Middle frontal gyrus (tissue), 1 donor: ENCODE measurements around the gene GOLT1A.

Experiments used
- DNase-seq: peaks from one replicate; pipeline ENCODE4 v3.0.0-alpha.2; 2015; ENCODE audit warnings: low spot score; ENCODE audit errors: extremely low spot score

GOLT1A gene

DNA sequence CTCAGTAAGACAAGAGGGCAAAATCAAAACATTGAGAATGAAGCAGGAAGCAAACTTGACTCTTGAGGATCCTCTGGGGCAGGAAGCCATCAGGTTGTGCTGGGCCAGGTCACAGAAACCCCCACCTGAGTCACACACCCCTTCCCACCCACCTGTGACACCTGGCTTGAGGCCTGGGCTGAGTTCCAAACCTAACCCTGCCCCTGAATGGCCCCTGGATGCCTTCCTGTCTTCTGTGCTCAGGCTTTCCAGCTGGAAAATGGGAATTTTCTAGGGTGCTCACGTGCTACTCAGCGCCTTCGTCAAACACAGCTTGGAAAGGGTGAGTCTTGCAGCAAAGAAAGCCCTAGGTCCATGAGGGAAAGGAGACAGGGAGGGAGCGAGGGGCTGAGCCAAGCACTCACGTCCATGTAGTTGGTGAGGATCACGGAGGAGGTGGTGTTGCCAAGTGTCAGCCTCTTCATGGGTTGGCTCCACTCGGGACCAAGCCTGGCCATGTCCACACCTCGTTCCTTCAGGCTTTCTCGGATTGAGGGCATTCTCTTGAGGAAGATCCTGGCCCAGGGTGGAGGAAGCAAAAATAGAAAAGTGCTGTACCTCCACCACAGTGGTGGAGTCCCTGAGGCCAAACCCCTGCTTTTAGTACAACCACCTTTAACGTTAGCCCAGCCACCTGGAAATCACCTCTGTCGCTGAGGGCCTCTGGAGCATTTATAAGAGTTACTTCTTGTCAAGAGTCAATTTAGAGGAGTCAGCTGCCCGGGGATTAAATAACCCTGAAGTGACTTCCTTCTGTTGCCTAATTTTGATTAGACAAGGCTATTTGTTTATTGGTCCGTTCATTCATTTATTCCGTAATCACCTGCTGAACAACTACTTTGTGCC lies 51.9 kb downstream of the GOLT1A start:
- DNase-seq, result no peak

GRCh38 chr1:204157962-204158361 lies 55.8 kb downstream of the GOLT1A start:
- DNase-seq, result no peak

DNA sequence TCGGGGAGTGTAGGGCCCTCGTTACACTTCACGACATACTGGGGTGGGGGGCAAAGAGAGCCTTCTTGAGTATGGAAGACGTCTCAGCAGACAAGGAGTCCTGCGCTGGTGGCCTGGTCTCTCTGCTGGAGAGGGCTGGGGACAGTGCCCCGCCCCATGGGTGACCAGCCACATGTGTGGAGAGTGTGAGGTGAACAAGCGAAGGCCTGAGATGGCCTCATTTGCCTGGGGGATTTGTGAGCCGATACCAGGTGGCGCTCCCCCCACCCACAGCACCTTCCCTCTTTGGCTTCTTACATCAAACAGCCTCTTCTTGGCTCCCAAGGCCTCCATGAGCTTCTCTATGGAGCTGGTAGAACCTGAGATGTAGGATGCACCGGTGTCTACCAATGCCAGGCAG lies 57.9 kb downstream of the GOLT1A start:
- no peak for DNase-seq

GRCh38 chr1:204154568-204155255 lies 59.1 kb downstream of the GOLT1A start:
- DNase-seq, result no peak

GRCh38 chr1:204153667-204154066 lies 60.1 kb downstream of the GOLT1A start:
- no peak for DNase-seq

DNA sequence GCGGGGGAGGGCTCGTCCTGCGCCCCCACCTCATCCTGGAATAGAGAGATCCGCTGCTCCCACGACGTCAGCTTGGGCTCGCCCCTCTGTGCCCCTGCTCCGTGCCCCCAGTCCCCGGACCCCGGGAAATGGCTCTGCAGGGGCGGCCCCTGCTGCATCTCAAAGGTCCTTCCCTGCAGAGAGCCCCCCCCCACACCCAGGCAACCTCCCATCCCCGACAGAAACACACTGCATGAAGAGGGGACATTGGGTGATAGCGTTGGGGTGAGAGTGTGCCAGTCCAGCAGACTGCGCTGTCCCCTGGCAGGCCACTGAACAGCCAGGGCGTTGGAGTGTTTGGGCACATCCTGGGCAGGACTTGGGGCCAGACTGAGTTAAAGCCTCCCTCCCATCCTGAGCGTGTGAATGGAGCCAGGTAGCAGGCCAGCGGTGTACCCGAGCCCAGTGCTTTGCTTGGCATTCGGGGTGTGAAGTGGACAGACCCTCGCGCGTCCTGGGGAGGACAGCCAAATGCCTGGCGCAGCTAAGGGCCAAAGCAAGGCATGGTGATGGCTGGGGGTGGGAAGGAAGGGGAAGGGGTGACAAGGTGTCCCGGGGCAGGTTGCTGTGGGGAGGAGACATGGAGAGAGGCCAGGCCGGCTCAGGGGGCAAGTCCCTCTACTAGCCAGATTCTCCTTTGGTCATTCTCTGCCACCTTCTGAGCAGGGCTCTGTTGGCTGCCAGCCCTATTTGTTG lies 61.3 kb downstream of the GOLT1A start:
- DNase-seq, result no peak

DNA sequence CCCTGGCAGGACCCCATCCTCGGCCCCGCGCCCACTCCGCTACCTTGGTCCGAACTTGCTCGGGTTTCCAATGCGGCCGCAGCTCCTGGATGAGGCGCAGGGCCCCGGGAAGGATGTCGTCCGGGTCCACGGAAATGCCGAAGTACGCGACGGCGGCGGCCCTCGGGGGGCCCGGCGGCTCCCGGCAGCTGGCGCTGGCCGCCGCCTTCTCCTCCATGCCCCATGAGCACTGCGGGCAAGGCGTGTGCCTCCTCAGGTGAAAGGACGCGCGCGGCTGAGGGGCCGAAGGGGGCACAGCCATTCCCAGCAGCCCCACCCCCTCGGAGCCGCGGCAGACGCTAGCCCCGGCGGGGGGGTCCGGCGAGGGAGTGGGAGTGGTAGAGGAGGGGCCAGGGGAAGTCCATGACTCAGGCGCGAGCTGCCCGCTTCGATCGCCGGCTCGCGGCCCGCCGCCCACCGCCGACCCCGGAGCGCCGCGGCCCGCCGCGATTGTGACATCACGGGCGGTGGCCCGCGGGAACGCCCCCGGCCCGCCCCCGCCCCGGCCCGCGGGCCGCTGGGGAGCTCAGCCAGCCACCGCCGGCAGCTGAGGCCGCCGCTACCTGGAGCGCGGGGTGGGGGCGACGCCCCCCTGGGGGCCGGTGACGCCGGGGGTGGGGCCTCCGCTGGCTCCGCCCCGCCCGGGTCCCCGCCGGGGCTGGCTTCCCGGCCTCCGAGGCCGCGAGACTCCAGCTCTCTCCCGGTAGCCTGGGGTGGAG lies 62.1 kb downstream of the GOLT1A start, which contains the start of gene ETNK2:
Gene ETNK2 (minus strand): TSS at position 493 of the 758 bp plus-strand sequence. CDS start 192 bp downstream, at position 301.
- DNase-seq, result no peak

DNA sequence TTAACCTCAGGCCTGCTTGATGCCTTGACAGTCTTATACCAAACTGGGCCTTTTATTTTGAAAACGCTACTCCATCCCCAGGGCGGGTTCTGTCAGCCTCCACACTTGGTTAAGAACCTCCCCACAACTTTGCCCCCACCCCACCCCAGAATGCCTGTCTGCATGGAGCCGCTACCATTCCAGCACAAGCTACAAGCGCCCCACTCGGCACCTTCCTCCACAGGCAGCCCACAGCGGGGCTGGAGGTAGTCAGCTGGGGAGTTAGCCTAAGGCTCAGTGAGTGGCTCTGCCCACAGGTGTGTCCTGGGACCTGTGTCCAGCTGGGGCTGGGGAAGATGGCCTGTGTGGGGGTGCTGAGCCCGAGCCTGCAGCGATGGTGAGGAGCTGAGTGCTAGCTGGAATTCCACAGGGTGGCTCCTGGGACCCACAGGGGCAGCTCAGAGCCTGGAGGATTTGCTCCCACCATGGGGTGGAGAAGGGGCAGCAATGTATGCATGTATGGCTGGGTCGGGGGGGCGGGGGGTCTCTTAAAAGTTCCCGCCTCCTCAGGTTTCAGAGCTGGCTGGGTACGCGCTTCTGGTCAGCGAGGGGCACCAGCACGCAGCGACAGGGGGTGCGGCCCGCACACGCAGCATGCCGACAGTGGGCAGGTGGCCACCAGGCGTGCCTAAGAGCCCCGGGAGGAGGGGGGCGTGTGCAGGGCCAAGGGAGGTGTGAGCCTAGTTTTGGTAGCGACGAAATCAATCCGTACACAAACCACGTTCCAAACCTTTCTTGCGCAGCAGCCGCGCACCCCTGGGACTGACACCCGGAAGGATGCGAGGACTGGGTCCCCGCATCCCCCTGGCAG lies 62.9 kb downstream of the GOLT1A start:
- no peak for DNase-seq

- no peak for DNase-seq
Observed at GRCh38 chr1:204149635-204150565, 63.9 kb downstream of the GOLT1A start.

DNA sequence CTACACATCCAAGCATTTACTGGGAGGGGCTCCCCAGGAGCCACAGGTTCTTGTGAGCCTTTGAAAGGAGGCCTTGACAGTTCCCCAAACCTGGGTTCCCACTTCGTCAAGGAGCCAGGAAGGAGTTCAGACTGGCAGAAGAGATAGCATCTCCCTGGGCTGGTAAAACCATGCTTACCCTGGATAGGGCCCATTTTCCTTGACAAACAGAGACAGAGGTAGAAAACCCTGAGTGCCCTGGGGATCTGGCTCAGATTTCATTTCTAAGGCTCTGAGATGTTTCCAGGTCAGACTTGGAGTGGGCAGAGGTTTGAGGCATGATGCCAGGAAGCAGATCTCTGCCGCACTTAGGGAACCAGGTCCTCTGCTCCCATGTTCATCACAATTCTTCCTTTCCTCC lies 64.7 kb downstream of the GOLT1A start:
- no peak for DNase-seq
